GM21515 (cell line): ENCODE results near the gene OR4E2.
"Not testable (repeated sequence)": the region's sequence is repeated elsewhere in the genome, so short reads cannot be mapped to it uniquely, and the experiment has no call there.

ENCODE experiments used
- ATAC-seq: cut with Tn5 transposase; IDR thresholded peaks from one replicate; pipeline ENCODE4 v1.9.1; 2021; ENCODE audit not compliant: unreplicated experiment

Gene OR4E2

DNA sequence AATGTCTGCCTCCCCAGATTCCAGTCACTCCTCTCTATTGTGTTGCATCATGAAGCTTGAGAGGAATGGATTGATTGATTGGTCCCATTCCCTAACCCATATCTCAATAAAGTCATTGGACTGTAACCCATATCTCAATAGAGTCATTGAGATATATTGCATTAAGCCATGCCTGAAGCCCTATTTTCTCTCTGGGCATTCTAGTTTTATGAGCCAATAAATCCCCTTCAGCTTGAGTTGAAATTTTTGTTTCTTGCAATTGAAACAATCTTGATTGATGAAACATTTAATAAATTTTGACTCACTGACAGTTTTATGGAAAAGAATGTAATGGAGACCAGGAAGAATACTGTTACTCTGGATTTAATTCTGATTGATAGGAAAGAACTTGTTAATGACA lies 40.8 kb downstream of the OR4E2 start:
- no peak for ATAC-seq

DNA sequence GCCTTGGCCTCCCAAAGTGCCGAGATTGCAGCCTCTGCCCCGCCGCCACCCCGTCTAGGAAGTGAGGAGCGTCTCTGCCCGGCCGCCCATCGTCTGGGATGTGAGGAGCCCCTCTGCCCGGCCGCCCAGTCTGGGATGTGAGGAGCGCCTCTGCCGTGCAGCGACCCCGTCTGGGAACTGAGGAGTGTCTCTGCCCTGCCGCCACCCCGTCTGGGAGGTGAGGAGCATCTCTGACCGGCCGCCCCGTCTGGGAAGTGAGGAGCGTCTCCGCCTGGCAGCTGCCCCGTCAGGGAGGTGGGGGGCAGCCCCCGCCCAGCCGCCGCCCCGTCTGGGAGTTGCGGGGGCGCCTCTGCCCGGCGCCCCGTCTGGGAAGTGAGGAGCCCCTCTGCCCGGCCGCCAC lies 44.0 kb downstream of the OR4E2 start:
- ATAC-seq: not testable (repeated sequence)

DNA sequence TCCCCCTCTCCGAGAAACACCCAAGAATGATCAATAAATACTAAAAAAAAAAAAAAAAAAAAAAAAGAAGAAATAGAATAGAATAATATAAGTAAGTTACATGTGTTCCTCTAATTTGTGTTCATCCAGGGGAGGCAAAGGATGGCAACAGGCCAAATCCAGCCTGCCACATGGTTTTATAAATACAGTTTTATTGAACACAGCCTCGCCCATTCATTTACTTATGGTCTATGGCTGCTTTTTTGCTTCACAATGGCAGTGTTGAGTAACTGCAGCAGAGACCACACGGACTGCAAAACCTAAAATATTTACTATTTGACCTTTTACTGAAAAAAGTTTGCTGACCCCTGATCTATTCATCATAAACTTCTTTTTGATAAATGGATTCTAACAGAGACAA lies 44.9 kb downstream of the OR4E2 start:
- ATAC-seq: not testable (repeated sequence)

DNA sequence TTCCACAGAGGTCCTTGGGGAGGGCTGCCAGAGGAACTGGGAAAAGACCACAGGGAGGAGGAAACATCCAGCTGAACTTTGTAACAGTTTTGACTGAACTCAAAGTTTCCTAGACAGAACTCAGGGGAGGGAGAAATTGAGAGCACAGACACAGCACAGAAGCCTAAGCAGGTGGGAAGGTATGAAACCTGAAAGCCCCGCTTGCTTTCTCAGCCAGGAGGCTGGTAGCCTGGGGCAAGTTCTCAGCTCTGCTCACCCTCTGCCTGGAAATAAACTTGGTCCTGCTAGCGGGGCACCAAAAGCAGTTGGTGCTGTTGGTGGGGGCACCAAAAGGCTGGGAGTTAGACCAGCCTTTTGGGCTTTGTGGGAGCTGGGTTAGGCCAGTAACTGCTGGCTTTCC lies 45.9 kb downstream of the OR4E2 start:
- no peak for ATAC-seq

DNA sequence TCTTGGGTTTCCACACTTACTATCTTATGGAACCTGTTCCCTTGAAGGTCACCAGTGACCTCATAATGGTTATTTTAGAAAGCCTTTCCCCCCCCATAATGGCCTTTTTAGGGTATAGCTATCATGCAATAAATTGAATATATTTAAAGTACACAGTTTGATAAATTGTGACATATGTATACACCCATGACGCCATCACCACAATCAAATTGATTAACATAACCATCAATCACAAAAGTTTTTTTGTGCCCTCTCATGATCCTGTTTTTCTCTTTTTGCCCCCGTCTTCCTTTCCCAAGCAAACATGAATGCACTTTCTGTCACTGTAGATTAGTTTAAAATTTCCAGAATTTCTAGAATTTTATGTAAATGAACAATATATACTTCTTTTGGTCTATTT lies 48.7 kb downstream of the OR4E2 start:
- no peak for ATAC-seq

DNA sequence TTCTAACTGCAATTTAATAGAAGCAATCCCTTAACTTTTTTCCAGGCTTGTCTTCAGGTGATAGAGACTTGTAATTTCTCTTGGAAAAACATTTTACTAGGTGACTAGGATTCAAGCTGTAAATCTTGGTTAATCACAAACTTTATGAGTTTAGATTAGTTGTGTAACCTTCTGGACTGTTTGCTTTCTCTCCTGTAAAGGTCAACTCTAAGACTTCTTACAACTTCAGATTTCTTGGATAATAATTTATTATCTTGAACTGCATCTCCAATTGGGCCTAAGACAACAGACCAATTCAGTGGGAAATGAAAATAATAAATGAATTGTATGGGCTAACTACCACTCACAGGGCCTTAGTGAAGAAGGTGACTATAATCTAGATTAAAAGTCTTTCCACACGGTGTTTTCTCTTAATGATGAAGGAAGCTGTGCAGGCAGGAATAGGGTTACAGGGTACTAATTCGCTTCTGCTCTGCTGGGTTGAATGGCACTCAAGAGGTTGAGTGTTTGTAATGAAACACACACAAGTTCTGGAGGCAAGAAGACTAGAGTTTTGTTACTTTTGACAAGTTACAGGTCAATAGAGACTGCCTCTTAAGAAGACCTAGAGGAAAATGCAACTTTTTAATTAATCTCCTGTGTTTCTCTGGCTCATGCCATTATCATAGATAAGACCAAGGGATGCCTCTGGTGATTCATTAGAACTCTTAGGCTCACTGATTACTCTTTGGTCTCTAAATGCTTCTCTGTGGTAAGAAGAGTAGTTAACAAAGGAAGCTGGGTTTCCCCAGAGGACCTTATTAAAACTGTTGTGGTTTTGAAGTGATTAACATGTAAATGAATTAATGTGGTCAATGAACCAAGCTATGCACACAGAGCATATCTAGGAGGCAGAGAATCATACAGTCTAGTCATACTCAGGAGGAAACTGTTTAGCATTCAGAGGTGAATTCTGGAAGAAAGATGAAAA lies 50.0 kb downstream of the OR4E2 start:
- ATAC-seq: no peak

DNA sequence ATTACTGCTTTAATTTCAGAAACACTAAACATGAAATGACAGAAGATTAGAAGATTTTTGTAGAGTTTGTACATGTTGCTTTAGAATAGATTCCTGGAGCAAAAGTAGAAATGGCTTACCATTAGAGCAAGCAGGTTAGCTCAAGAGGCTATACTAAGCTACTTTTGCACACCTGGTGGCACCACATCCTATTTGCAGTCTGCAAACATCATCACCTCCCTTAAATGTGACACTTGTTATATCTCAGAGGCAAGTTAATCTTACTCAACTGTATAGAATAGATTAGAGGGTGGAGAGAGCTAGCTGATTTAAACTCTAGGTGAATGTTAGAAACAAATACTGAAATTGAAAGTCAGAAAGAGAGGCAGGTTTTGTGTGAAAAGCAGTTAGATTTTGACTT lies 50.7 kb downstream of the OR4E2 start:
- no peak for ATAC-seq

DNA sequence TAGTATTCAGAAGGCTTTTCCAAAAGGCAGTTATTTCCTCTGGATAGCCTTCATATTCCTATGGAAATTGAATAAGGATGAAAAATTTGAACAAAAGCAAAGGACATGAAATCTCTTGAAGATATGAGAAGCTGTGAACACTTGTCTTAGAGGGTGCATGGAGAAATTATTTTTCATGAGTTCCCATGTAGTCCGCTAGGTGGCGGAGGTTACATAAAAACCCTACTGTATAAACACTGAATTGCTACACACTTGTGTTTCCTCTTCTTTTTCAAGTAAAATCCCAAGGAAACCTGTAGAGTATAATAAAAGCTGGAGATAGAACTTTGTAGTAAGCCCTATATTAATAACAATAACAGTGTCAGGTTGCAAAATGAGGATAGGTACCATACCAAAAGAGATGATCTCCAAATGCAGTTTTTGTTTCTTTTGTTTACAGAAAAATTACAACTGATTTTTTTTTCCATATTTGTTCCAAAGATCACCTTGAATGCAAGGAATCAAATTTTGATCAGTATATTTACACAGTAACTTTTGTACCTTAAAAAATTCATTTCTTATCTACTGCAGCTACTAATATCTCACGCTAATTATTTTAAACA lies 57.8 kb downstream of the OR4E2 start:
- no peak for ATAC-seq

DNA sequence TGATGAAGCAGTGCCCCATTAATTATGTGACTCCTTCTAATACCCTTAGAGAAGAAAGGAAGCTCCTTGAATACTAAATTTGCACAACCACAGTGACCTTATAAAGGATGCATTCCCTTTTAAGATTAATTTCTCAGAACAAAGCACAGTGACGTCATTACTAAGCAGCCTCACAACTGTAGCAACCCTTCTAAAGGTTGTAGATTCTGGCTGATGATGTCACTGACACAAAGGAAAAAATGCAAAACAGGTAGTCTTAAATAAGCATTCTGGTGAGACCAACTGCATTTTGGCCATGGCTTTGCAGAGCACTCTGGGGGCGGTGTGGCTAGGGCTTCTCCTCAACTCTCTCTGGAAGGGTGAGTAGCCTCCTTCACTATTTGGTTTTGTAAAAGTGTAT lies 58.4 kb downstream of the OR4E2 start:
- ATAC-seq: no peak

DNA sequence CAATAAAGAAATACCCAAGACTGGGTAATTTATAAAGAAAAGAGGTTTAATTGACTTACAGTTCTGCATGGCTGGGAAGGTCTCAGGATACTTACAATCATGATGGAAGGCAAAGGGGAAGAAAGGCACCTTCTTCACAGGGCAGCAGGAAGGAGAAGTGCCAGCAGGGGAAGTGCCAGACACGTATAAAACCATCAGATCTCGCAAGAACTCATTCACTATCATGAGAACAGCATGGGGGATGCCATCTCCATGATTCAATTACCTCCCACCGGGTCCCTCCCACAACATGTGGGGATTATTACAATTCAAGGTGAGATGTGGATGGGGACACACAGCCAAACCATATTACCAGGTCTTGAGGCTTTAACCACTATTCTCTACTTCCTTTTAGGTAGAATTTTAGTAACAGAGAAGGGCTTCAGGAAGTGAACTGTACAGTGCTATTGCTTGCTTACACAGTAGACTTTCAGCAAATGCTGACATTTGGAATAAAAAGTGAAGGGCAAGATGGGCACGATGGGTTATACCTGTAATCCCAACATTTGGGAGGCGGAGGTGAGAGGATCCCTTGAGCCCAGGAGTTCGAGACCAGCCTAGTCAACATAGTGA lies 60.8 kb downstream of the OR4E2 start:
- ATAC-seq: no peak
